Purkinje cell (primary cell): ENCODE data around the gene ZNF66. TPM values are rescaled to one million over a fixed set of nuclear protein-coding genes. Genes with fewer than 3 reads are reported as not detected.

Experiments
- polyA plus RNA-seq: library from polyadenylated mRNA; unstranded; fragments of >200 nt; fragmentation: Nextera tagmentation; gene quantifications from 2 replicates; pipeline ENCODE4 v1.2.1, GENCODE V29; 2014

ZNF66 gene
- polyA plus RNA-seq: 2.1 and 2.8 TPM in 2 replicates

DNA sequence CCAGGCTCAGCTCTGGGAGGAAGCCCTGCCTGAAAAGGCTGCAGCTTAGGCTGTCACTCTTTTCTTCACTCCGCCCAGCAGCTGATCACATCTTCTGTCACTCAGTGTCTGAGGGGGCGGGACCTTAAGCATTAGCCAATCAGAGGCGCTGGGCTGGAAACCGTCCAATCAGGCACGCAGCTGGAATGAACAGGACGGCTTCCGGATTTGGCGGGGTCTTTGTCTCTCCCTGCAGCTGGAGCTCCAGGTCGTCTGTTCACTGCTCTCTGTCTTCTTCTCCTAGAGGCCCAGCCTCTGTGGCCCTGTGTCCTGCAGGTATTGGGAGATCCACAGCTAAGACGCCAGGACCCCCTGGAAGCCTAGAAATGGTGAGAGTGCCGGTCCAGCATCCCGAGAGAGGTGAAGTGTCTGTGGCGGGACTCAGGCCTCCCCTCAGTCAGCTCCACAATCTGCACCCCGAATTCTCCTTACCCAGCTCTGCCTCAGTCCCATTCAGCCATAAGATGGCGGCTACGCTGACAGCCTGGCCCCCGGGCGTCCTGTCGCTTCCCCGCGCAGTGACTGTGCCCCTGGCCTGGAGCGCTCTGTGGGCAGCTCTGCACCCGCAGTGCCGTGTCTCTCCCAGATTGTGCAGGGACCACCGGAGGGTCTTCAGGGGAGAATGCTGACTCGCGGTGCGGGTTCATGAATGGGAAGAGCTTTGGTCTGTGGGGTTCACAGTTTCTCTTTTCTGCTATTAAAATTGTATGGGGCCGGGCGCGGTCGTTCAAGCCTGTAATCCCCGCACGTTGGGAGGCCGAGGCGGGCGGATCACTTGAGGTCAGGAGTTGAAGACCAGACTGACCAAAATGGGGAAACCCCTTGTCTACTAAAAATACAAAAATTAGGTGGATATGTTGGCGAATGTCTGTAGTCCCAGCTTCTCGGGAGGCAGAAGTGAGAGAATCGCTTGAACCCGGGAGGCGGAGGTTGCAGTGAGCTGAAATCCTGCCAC is at the start of gene ZNF66:
Gene ZNF66 (plus strand): TSS at position 222 of the 994 bp plus-strand sequence. CDS start 144 bp downstream, at position 366.

Other genes starting within 250 kb of the ZNF66 start
- 5.4 and 6.3 TPM in 2 replicates for gene ZNF737, start 210.5 kb upstream of the ZNF66 start, polyA plus RNA-seq
- gene ZNF626, start 114.7 kb upstream of the ZNF66 start, polyA plus RNA-seq: 15.2 and 46.7 TPM in 2 replicates
- gene ZNF85, start 146.9 kb downstream of the ZNF66 start, polyA plus RNA-seq: 6.6 and 7.5 TPM in 2 replicates
- 12.5 and 17.3 TPM in 2 replicates for gene ZNF430, start 244.4 kb downstream of the ZNF66 start, polyA plus RNA-seq